ENCODE results near the gene YAP1.

DNA sequence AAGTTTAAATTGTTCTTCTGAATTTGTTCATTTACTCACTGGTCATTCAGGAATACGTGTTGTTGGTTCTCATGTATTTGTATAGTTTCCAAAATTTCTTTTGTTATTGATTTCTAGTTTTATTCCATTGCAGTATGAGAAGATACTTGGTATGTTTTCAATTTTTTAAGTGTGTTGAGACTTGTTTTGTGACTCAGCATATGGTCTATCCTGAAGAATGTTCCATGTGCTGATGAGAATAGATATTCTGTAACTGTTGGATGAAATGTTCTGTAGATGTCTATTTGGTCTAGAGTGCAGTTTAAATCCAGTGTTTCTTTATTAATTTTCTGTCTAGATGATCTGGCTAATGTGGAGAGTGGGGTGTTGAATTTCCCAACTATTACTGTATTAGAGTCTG is 39.5 kb upstream of the YAP1 start:
- TF ChIP-seq, protein P1, sequence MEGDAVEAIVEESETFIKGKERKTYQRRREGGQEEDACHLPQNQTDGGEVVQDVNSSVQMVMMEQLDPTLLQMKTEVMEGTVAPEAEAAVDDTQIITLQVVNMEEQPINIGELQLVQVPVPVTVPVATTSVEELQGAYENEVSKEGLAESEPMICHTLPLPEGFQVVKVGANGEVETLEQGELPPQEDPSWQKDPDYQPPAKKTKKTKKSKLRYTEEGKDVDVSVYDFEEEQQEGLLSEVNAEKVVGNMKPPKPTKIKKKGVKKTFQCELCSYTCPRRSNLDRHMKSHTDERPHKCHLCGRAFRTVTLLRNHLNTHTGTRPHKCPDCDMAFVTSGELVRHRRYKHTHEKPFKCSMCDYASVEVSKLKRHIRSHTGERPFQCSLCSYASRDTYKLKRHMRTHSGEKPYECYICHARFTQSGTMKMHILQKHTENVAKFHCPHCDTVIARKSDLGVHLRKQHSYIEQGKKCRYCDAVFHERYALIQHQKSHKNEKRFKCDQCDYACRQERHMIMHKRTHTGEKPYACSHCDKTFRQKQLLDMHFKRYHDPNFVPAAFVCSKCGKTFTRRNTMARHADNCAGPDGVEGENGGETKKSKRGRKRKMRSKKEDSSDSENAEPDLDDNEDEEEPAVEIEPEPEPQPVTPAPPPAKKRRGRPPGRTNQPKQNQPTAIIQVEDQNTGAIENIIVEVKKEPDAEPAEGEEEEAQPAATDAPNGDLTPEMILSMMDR (IDR thresholded peaks at IDR 0.05; ENCODE audit: insufficient read depth, low read length, poor library complexity, severe bottlenecking) = no peak
- TF ChIP-seq EZH2phosphoT487 (conservative IDR thresholded peaks at IDR 0.05; ENCODE audit: low read length) = no peak
